SK-N-SH treated with all-trans-retinoic acid at 6 μM for 48 hours (cell line): ENCODE data around the gene CADM2.
"Not testable (repeated sequence)": the region's sequence is repeated elsewhere in the genome, so short reads cannot be mapped to it uniquely, and the experiment has no call there.

Experiments used
- ATAC-seq: fragments of 200-7000 bp; cut with Tn5 transposase; 3 replicates; pipeline ENCODE4 v1.9.1; 2020; ENCODE audit warnings: mild to moderate bottlenecking, moderate library complexity
- ARNTL ChIP-seq: fragments of 450-650 bp; formaldehyde crosslinking; IDR thresholded peaks from 2 replicates; pipeline ENCODE4 v1.5.0; 2020; ENCODE audit warnings: low read depth, mild to moderate bottlenecking, moderate library complexity, borderline replicate concordance
- BACH2 ChIP-seq: fragments of 250-450 bp; sonication (Bioruptor Pico); IDR thresholded peaks from 2 replicates; pipeline ENCODE4 v1.9.0; 2021; ENCODE audit warnings: mild to moderate bottlenecking, borderline replicate concordance
- CSDC2 ChIP-seq: fragments of 250-450 bp; sonication (Bioruptor Pico); IDR thresholded peaks from 2 replicates; pipeline ENCODE4 v1.5.0; 2020; ENCODE audit warnings: mild to moderate bottlenecking, moderate library complexity
- GLIS3 ChIP-seq: fragments of 250-450 bp; sonication (Bioruptor Pico); IDR thresholded peaks from 2 replicates; pipeline ENCODE4 v1.5.0; 2020; ENCODE audit warnings: mild to moderate bottlenecking, moderate library complexity
- ISL1 ChIP-seq: fragments of 250-450 bp; sonication (Bioruptor Pico); IDR thresholded peaks from 2 replicates; pipeline ENCODE4 v2.1.2; 2022; ENCODE audit warnings: mild to moderate bottlenecking, moderate library complexity
- OSR1 ChIP-seq: fragments of 250-450 bp; sonication (Bioruptor Pico); IDR thresholded peaks from 2 replicates; pipeline ENCODE4 v1.8.0; 2022; ENCODE audit warnings: moderate library complexity, mild to moderate bottlenecking, inconsistent platforms
- PPARA ChIP-seq: fragments of 250-450 bp; sonication (Bioruptor Pico); IDR thresholded peaks from 2 replicates; pipeline ENCODE4 v1.5.0; 2020; ENCODE audit warnings: mild to moderate bottlenecking, borderline replicate concordance
- RARB ChIP-seq: fragments of 250-450 bp; sonication (Bioruptor Pico); IDR thresholded peaks from 2 replicates; pipeline ENCODE4 v1.8.0; 2021; ENCODE audit warnings: mild to moderate bottlenecking, moderate library complexity
- SNAI2 ChIP-seq: fragments of 250-450 bp; sonication (Bioruptor Pico); IDR thresholded peaks from 2 replicates; pipeline ENCODE4 v1.5.0; 2020; ENCODE audit warnings: mild to moderate bottlenecking, moderate library complexity
- TCF4 ChIP-seq: fragments of 250-450 bp; sonication (Bioruptor Pico); IDR thresholded peaks from 2 replicates; pipeline ENCODE4 v1.8.0; 2021; ENCODE audit warnings: mild to moderate bottlenecking, moderate library complexity, borderline replicate concordance
- TOX ChIP-seq: fragments of 250-450 bp; sonication (Bioruptor Pico); IDR thresholded peaks from 2 replicates; pipeline ENCODE4 v1.8.0; 2021; ENCODE audit warnings: mild to moderate bottlenecking, moderate library complexity, borderline replicate concordance
- ZC3H10 ChIP-seq: fragments of 250-450 bp; sonication (Bioruptor Pico); IDR thresholded peaks from 2 replicates; pipeline ENCODE4 v1.5.1; 2021; ENCODE audit warnings: mild to moderate bottlenecking, moderate library complexity
- ZFP3 ChIP-seq: fragments of 250-450 bp; sonication (Bioruptor Pico); IDR thresholded peaks from 2 replicates; pipeline ENCODE4 v1.5.0; 2020; ENCODE audit warnings: mild to moderate bottlenecking, moderate library complexity
- ZFP30 ChIP-seq: fragments of 450-650 bp; formaldehyde crosslinking; IDR thresholded peaks from 2 replicates; pipeline ENCODE4 v1.5.0; 2022; ENCODE audit warnings: mild to moderate bottlenecking, moderate library complexity
- ZNF565 ChIP-seq: fragments of 450-650 bp; formaldehyde crosslinking; conservative IDR thresholded peaks from 2 replicates; pipeline ENCODE4 v1.5.0; 2020; ENCODE audit warnings: low read depth, mild to moderate bottlenecking, moderate library complexity
- ZNF70 ChIP-seq: fragments of 450-650 bp; formaldehyde crosslinking; IDR thresholded peaks from 2 replicates; pipeline ENCODE4 v1.5.0; 2020; ENCODE audit warnings: mild to moderate bottlenecking, moderate library complexity
- TF ChIP-seq, protein P1 (sequence below): fragments of 250-450 bp; sonication (Bioruptor Pico); IDR thresholded peaks from 2 replicates; pipeline ENCODE4 v1.5.1; 2020; ENCODE audit warnings: low read depth, mild to moderate bottlenecking, moderate library complexity
- TF ChIP-seq, protein P2 (sequence below): fragments of 250-450 bp; sonication (Bioruptor Pico); IDR thresholded peaks from 2 replicates; pipeline ENCODE4 v1.8.0; 2021; ENCODE audit warnings: low read depth, mild to moderate bottlenecking, moderate library complexity, borderline replicate concordance
- TF ChIP-seq, protein P3 (sequence below): fragments of 250-450 bp; sonication (Bioruptor Pico); IDR thresholded peaks from 2 replicates; pipeline ENCODE4 v1.5.1; 2021; ENCODE audit warnings: mild to moderate bottlenecking, moderate library complexity
- TF ChIP-seq, protein P4 (sequence below): fragments of 250-450 bp; sonication (Bioruptor Pico); IDR thresholded peaks from 2 replicates; pipeline ENCODE4 v1.8.0; 2020; ENCODE audit warnings: mild to moderate bottlenecking, moderate library complexity, borderline replicate concordance

The CADM2 gene

DNA sequence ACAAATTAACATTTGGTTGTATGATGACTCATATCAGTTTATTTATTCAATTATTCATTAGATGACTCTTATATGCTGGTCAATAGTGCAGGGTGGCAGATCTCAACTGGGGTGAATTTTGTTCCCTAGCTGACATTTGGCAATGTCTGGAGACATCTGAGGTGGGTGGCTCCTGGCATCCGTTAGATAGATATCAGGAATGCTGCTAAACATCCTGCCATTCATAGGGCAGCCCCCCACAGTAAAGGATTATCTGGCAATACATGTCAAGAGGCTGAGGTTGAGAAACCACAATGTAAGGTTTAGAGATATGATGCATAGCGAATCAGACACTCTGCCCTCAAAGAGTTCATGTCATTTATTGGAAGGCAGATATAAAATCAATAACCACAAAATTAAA is 719.9 kb downstream of the CADM2 start:
- no peak for ATAC-seq
- no peak for TF ChIP-seq ZC3H10 (CRISPR knock-in tag)
- no peak for TF ChIP-seq ISL1

DNA sequence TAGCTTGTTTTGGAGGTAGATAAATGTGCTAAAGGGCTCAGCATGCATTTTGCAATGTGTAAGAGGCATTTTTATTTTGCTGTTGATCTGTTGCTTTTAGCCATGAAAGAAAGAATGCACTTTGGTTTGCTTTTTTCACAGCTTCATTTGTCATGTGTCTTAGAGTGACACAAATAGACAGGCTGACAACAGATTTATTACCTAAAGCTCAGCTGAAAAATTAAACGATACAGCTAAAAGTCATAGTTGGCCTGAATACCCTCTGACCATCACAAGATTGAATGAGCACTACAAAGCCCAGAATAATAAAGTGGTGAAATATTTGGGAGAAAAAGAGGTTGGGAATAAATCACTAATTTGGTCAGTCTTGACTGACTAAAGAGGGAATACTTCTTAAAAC is 723.1 kb downstream of the CADM2 start:
- ATAC-seq: no peak
- no peak for TF ChIP-seq ZC3H10 (CRISPR knock-in tag)
- TF ChIP-seq CSDC2: no peak
- no peak for TF ChIP-seq ZNF565 (CRISPR knock-in tag)
- no peak for TF ChIP-seq SNAI2 (CRISPR knock-in tag)

DNA sequence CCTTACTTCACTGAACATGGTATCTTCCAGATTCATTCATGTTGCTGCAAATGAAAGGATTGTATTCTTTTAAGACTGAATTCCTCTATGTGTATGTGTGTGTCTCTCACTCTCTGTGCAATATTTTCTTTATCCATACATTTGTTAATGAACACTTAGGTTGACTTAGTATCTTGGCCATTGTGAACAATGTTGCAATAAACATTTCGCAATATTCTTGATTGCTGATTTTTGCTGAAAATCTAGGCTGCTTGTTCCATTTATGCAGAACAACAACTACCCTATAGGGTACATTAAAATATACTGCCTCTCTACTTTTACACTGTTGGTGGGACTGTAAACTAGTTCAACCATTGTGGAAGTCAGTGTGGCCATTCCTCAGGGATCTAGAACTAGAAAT is 732.4 kb downstream of the CADM2 start:
- ATAC-seq: no peak
- TF ChIP-seq PPARA (CRISPR knock-in tag) (no peak), ZFP30 (CRISPR knock-in tag) (no peak), ZNF565 (CRISPR knock-in tag) (no peak), RARB (no peak), ISL1 (no peak), TOX (no peak), ZC3H10 (CRISPR knock-in tag) (no peak), ZFP3 (CRISPR knock-in tag) (no peak), OSR1 (CRISPR knock-in tag) (no peak), ZNF70 (CRISPR knock-in tag) (no peak), BACH2 (CRISPR knock-in tag) (no peak), GLIS3 (CRISPR knock-in tag) (no peak), TCF4 (CRISPR knock-in tag) (no peak), ARNTL (CRISPR knock-in tag) (no peak)
- TF ChIP-seq, protein P1, sequence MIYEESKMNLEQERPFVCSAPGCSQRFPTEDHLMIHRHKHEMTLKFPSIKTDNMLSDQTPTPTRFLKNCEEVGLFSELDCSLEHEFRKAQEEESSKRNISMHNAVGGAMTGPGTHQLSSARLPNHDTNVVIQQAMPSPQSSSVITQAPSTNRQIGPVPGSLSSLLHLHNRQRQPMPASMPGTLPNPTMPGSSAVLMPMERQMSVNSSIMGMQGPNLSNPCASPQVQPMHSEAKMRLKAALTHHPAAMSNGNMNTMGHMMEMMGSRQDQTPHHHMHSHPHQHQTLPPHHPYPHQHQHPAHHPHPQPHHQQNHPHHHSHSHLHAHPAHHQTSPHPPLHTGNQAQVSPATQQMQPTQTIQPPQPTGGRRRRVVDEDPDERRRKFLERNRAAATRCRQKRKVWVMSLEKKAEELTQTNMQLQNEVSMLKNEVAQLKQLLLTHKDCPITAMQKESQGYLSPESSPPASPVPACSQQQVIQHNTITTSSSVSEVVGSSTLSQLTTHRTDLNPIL (CRISPR knock-in tag): no peak
- TF ChIP-seq, protein P2, sequence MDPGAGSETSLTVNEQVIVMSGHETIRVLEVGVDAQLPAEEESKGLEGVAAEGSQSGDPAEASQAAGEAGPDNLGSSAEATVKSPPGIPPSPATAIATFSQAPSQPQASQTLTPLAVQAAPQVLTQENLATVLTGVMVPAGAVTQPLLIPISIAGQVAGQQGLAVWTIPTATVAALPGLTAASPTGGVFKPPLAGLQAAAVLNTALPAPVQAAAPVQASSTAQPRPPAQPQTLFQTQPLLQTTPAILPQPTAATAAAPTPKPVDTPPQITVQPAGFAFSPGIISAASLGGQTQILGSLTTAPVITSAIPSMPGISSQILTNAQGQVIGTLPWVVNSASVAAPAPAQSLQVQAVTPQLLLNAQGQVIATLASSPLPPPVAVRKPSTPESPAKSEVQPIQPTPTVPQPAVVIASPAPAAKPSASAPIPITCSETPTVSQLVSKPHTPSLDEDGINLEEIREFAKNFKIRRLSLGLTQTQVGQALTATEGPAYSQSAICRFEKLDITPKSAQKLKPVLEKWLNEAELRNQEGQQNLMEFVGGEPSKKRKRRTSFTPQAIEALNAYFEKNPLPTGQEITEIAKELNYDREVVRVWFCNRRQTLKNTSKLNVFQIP: no peak
- TF ChIP-seq, protein P3, sequence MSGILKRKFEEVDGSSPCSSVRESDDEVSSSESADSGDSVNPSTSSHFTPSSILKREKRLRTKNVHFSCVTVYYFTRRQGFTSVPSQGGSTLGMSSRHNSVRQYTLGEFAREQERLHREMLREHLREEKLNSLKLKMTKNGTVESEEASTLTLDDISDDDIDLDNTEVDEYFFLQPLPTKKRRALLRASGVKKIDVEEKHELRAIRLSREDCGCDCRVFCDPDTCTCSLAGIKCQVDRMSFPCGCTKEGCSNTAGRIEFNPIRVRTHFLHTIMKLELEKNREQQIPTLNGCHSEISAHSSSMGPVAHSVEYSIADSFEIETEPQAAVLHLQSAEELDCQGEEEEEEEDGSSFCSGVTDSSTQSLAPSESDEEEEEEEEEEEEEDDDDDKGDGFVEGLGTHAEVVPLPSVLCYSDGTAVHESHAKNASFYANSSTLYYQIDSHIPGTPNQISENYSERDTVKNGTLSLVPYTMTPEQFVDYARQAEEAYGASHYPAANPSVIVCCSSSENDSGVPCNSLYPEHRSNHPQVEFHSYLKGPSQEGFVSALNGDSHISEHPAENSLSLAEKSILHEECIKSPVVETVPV (CRISPR knock-in tag): no peak

DNA sequence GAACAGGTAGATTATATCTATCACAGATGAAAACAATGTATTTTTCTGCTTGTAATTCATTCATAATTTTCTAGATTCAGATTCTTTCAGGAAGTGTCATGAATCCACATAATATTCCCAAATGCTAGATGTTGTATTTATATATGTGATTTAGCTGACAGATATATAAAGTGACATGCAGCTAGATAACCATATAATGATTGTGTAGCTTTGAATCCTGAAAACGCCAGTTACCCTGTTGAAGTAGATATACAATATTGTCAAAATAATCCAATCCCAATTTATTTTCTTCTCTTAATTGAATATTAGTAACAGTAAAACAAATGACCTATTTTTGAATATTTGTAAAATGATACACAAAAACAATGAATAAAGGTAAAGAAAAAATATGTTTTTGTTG is 738.4 kb downstream of the CADM2 start:
- no peak for TF ChIP-seq ZNF70 (CRISPR knock-in tag)

DNA sequence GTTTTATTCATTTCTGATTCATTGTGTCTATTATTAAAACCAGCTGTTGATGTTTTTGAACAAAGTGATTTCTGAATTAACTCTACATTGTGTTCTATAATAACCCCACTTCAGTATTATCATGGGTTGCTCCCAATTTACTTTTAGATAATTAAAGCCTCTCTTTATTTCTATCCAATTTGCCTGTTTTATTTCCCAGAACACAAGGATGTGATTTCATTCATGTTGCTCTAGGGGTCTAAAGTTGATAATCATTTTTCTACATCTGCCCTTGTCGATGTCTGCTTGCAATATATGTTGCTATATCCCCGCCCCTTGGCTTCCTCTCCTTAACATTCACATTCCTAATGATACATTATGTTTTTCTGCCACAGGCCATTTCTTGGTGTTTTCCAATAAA is 747.3 kb downstream of the CADM2 start:
- ATAC-seq: no peak
- TF ChIP-seq ISL1: no peak
- no peak for TF ChIP-seq ZFP3 (CRISPR knock-in tag)
- 0 out of 2 replicates have a peak, but pooled peaks have one; percentile 57 for TF ChIP-seq TCF4 (CRISPR knock-in tag)

More for the DNA sequence above, 738.4 kb downstream of the CADM2 start:
- ATAC-seq: no peak

DNA sequence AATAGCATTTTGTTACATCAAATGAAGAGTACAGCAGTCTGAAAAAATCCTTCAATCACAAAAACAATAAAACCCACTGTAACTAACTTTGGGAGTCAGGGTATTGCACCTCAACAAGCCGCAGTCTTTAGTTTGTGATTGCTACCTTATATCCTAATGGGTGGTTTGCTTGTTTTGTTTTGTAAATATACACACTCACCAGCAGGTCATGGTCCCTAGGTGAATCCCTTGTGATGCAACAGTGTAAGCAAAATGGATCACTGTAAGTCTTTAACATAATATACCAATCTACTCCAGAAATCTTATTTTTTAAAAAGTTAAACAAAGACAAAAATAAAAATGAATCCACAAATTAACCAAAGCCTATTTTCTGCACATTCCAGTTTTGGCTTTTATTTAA is 749.5 kb downstream of the CADM2 start:
- not testable (repeated sequence) for ATAC-seq

DNA sequence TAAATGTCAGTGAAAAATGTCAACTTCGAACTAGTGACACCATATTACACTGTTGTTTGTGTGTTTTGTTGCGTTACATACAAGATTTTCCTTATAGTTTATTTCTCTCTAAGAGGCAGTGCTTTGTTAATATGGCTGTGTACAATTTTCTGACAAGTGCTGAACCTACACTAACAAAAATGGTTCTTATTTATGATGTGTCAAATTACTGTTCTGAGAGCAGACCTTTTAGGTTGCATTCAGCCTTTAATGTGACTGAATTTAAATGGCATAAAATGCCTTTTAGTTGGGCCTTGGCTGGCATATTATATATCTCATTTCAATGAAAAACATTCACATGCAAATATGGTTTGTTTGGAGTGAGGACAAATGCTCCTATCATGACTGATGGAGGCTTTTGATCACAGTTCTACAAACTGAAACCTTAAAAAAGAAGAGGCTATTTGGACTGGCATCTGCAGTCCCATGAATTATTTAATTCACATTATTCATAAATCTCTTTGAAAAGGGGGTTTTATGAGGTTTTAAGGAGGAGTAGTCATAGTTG is 750.6 kb downstream of the CADM2 start:
- no peak for TF ChIP-seq ZFP3 (CRISPR knock-in tag)
- no peak for ATAC-seq

DNA sequence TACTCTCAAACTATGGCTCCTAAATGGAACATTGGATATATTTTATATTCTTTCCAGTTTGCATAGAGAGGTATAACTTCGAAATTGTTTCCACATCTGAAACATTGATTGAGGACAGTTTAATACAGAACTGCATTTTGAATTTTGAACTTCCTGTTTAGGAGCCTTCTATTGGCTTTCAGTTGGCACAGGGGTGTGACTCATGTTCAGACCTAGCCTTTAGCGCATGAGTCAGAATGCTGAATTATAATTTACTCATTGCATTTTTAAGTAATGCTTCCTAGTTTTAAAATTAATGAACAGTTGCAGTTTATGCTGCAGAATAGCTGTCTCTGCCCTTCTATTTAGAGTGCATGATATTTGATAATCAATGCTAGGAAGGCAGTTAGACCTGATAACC is 751.7 kb downstream of the CADM2 start:
- ATAC-seq: no peak
- TF ChIP-seq CSDC2 (no peak), BACH2 (CRISPR knock-in tag) (no peak)
- TF ChIP-seq, protein P4, sequence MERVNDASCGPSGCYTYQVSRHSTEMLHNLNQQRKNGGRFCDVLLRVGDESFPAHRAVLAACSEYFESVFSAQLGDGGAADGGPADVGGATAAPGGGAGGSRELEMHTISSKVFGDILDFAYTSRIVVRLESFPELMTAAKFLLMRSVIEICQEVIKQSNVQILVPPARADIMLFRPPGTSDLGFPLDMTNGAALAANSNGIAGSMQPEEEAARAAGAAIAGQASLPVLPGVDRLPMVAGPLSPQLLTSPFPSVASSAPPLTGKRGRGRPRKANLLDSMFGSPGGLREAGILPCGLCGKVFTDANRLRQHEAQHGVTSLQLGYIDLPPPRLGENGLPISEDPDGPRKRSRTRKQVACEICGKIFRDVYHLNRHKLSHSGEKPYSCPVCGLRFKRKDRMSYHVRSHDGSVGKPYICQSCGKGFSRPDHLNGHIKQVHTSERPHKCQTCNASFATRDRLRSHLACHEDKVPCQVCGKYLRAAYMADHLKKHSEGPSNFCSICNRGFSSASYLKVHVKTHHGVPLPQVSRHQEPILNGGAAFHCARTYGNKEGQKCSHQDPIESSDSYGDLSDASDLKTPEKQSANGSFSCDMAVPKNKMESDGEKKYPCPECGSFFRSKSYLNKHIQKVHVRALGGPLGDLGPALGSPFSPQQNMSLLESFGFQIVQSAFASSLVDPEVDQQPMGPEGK (CRISPR knock-in tag): no peak
- TF ChIP-seq, all 23 proteins: peak for 0
